Liver (tissue), 9 donors: Measurements from ENCODE around the gene TRIM26. TPM values are rescaled to one million over a fixed set of nuclear protein-coding genes. Genes with fewer than 3 reads are reported as not detected.
"Not testable (repeated sequence)": the region's sequence is repeated elsewhere in the genome, so short reads cannot be mapped to it uniquely, and the experiment has no call there.

Experiments
- DNase-seq: peaks from one replicate; pipeline ENCODE4 v3.0.0-alpha.2; 2017; ENCODE audit warnings: low spot score
- H3K27ac ChIP-seq, 2 donors: one replicate each; pipeline ENCODE4 v1.7.0; 2013; ENCODE audit warnings: inconsistent platforms in 2 of 2, low read length in 2 of 2, control low read depth in 1 of 2, low read depth in 1 of 2, mild to moderate bottlenecking in 1 of 2
- H3K27me3 ChIP-seq, 4 donors: one replicate each; pipeline versions ENCODE4 v1.6.1 to v1.7.0; 2013; ENCODE audit warnings: low read length in 3 of 4, inconsistent platforms in 1 of 4, mild to moderate bottlenecking in 1 of 4, moderate library complexity in 1 of 4; ENCODE audit not compliant: control insufficient read depth in 4 of 4, insufficient read depth in 4 of 4
- H3K36me3 ChIP-seq, 4 donors: one replicate each; pipeline versions ENCODE4 v1.6.1 to v1.7.0; 2013; ENCODE audit warnings: low read length in 3 of 4, mild to moderate bottlenecking in 3 of 4, low read depth in 1 of 4, moderate library complexity in 1 of 4; ENCODE audit not compliant: control insufficient read depth in 4 of 4, insufficient read depth in 3 of 4
- H3K4me1 ChIP-seq, 4 donors: one replicate each; pipeline versions ENCODE4 v1.6.1 to v1.7.0; 2013; ENCODE audit warnings: low read length in 3 of 4, mild to moderate bottlenecking in 3 of 4, moderate library complexity in 1 of 4; ENCODE audit not compliant: control insufficient read depth in 4 of 4, insufficient read depth in 4 of 4
- H3K4me3 ChIP-seq, 3 donors: one replicate each; pipeline versions ENCODE4 v1.6.1 to v1.7.0; 2013; ENCODE audit warnings: low read length in 3 of 3, control low read depth in 1 of 3, low read depth in 1 of 3, mild to moderate bottlenecking in 1 of 3
- H3K9ac ChIP-seq, 2 donors: one replicate each; pipeline ENCODE4 v1.7.0; 2013; ENCODE audit warnings: low read length in 2 of 2, mild to moderate bottlenecking in 2 of 2, moderate library complexity in 2 of 2, control low read depth in 1 of 2, low read depth in 1 of 2
- H3K9me3 ChIP-seq, 4 donors: one replicate each; pipeline versions ENCODE4 v1.6.1 to v1.7.0; 2013; ENCODE audit warnings: low read length in 3 of 4; ENCODE audit not compliant: control insufficient read depth in 4 of 4
- EGR1 ChIP-seq, 2 donors: IDR thresholded peaks; 2 replicates each; pipeline ENCODE4 v1.6.1; 2016 to 2018; ENCODE audit warnings: antibody characterized with exemption in 2 of 2, low read depth in 2 of 2
- FOXA1 ChIP-seq: IDR thresholded peaks from 2 replicates; pipeline ENCODE4 v1.6.1; 2016; ENCODE audit warnings: antibody characterized with exemption
- FOXA2 ChIP-seq: IDR thresholded peaks from 2 replicates; pipeline ENCODE4 v1.6.1; 2016; ENCODE audit warnings: antibody characterized with exemption
- GABPA ChIP-seq, 2 donors: IDR thresholded peaks in 1 of 2; conservative IDR thresholded peaks in 1 of 2; 2 replicates each; pipeline ENCODE4 v1.6.1; 2016; ENCODE audit warnings: antibody characterized with exemption in 2 of 2, mild to moderate bottlenecking in 1 of 2, moderate library complexity in 1 of 2
- HNF4A ChIP-seq, 2 donors: conservative IDR thresholded peaks; 2 replicates each; pipeline ENCODE4 v1.6.1; 2016; ENCODE audit warnings: antibody characterized with exemption in 2 of 2, mild to moderate bottlenecking in 2 of 2
- HNF4G ChIP-seq: IDR thresholded peaks from 2 replicates; pipeline ENCODE4 v1.6.1; 2016; ENCODE audit warnings: antibody characterized with exemption
- JUND ChIP-seq, 2 donors: IDR thresholded peaks; 2 replicates each; pipeline ENCODE4 v1.6.1; 2016; ENCODE audit warnings: antibody characterized with exemption in 2 of 2
- NR2F2 ChIP-seq: IDR thresholded peaks from 2 replicates; pipeline ENCODE4 v1.6.1; 2016; ENCODE audit warnings: antibody characterized with exemption
- RAD21 ChIP-seq, 2 donors: IDR thresholded peaks; 2 replicates each; pipeline ENCODE4 v1.6.1; 2016; ENCODE audit warnings: antibody characterized with exemption in 2 of 2, mild to moderate bottlenecking in 2 of 2
- RXRA ChIP-seq, 2 donors: IDR thresholded peaks; 2 replicates each; pipeline ENCODE4 v1.6.1; 2017 to 2018; ENCODE audit warnings: antibody characterized with exemption in 2 of 2, mild to moderate bottlenecking in 1 of 2
- SP1 ChIP-seq: IDR thresholded peaks from 2 replicates; pipeline ENCODE4 v1.6.1; 2018; ENCODE audit warnings: antibody characterized with exemption, mild to moderate bottlenecking
- TAF1 ChIP-seq: conservative IDR thresholded peaks from 2 replicates; pipeline ENCODE4 v1.6.1; 2016; ENCODE audit warnings: antibody characterized with exemption, mild to moderate bottlenecking
- WGBS: extraction: QIAGEN DNeasy Blood & Tissue Kit; methylation state at CpG from one replicate; pipeline ENCODE4 v1.1.7; 2013; 5-methylcytosine and 5-hydroxymethylcytosine counted together
- polyA plus RNA-seq, 2 donors: library from polyadenylated mRNA; stranded (reverse) in 1 of 2; unstranded in 1 of 2; fragments of 200-250 nt in 1 of 2; fragments of >200 nt in 1 of 2; fragmentation: Nextera tagmentation in 1 of 2; extraction: Ambion mirVana in 1 of 2; gene quantifications; one replicate each; pipeline versions ENCODE4 v1.2.1 to v1.2.3, GENCODE V29; 2013 to 2015
- total RNA-seq, 2 donors: library from RNA; depleted of rRNA; stranded (reverse); fragments of >200 nt; gene quantifications; one replicate each; pipeline ENCODE4 v1.2.3, GENCODE V29; 2014
- TF ChIP-seq, protein P1 (sequence below): IDR thresholded peaks from 2 replicates; pipeline ENCODE4 v1.6.1; 2016; ENCODE audit warnings: antibody characterized with exemption
- TF ChIP-seq, protein P2 (sequence below): IDR thresholded peaks from 2 replicates; pipeline ENCODE4 v1.6.1; 2016; ENCODE audit warnings: antibody characterized with exemption
- TF ChIP-seq, protein P3 (sequence below): IDR thresholded peaks from 2 replicates; pipeline ENCODE4 v1.6.1; 2016; ENCODE audit warnings: antibody characterized with exemption
- TF ChIP-seq, protein P4 (sequence below): IDR thresholded peaks from 2 replicates; pipeline ENCODE4 v1.6.1; 2016; ENCODE audit warnings: antibody characterized with exemption, mild to moderate bottlenecking
- TF ChIP-seq, protein P5 (sequence below): fragments of 150-350 bp; IDR thresholded peaks from 2 replicates; pipeline ENCODE4 v1.5.1; 2017; ENCODE audit warnings: improper control_type of control experiment, low read depth, low read length; ENCODE audit not compliant: missing input control
- donor health status: healthy.
- donor health status: healthy.
- donor health status: healthy.
- donor health status: healthy.
- donor health status: healthy.

The TRIM26 gene
- total and polyA plus RNA-seq, 4 donors, result 14.9 to 50.1 (median 23.9) TPM

DNA sequence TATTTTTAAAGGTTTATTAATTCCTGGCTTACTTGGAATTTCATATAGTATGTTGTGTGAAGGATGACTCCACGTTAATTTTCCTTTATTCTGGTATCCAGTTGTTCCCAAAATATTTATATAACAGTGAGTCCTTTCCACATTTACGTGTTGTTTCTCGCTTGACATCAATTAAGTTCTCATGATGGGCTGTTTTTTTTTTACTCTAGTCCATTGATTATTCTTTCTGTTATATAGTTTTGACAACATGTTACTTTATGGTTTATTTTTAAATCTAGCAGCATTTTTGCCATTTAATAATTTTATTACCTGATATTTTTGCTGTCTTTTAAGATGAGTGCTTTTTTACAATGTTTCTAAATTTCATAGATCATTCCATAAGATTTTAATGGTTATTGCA is 70.5 kb downstream of the TRIM26 start (continued):
- TF ChIP-seq SP1 (no peak), FOXA2 (no peak)
- TF ChIP-seq, protein P1, sequence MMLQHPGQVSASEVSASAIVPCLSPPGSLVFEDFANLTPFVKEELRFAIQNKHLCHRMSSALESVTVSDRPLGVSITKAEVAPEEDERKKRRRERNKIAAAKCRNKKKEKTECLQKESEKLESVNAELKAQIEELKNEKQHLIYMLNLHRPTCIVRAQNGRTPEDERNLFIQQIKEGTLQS, result no peak
- TF ChIP-seq, protein P2, sequence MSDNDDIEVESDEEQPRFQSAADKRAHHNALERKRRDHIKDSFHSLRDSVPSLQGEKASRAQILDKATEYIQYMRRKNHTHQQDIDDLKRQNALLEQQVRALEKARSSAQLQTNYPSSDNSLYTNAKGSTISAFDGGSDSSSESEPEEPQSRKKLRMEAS, result no peak

DNA sequence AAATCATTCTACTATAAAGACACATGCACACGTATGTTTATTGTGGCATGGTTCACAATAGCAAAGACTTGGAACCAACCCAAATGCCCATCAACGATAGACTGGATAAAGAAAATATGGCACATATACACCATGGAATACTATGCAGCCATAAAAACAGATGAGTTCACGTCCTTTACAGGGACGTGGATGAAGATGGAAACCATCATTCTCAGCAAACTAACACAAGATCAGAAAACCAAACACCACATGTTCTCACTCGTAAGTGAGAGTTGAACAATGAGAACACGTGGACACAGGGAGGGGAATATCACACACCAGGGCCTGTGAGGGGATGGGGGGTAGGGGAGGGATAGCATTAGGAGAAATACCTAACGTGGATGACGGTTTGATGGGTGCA is 73.0 kb downstream of the TRIM26 start:
- not testable (repeated sequence) for H3K36me3 ChIP-seq, H3K4me3 ChIP-seq, H3K4me1 ChIP-seq, H3K27ac ChIP-seq, DNase-seq, H3K9ac ChIP-seq, H3K9me3 ChIP-seq
- peaks cover 0 to 12% (median 0%) of the 10 kb centered on the region in 4 donors for H3K27me3 ChIP-seq
- WGBS, result 83% methylated on average over 8 of the region's 8 CpGs

DNA sequence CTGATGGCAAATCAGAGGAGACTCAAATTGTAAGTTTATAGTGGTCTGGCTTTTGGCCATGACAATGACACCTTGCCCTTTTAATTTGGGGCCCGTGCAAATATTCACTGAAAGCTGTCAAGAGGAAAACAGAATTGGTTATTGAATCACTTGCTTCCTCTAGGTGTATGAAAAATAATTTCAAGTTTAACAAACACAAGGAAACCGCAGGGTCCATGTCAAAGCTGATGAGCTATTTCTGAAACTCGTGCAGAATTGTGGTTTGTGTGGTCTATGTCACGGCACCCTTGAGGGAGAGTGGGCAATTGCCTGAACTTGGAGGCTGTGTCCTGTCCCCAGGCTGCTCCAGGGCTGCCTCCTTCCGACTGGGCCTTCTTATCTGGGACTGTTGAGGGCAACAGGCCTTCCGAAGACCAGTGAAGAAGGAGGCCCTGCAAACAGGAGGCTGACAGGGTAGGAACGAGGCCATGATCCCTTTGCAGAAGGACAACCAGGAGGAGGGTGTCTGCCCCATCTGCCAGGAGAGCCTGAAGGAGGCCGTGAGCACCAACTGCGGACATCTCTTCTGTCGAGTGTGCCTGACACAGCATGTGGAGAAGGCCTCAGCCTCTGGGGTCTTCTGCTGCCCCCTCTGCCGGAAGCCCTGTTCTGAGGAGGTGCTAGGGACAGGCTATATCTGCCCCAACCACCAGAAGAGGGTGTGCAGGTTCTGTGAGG is 76.5 kb downstream of the TRIM26 start:
- Histone ChIP-seq H3K9me3 (no peaks in the 10 kb centered on the region), H3K9ac (no peak overlapping the region), H3K27me3 (peaks cover 0 to 12% (median 0%) of the 10 kb centered on the region in 4 donors), H3K4me1 (no peaks in the 10 kb centered on the region), H3K4me3 (no peak overlapping the region), H3K36me3 (no peaks in the 10 kb centered on the region), H3K27ac (no peak overlapping the region)
- DNase-seq, result no peak
- TF ChIP-seq EGR1 (IDR thresholded peaks at IDR 0.05; ENCODE audit: low read depth in 2 of 2), result no peak
- TF ChIP-seq, protein P1, result no peak
- TF ChIP-seq RXRA (IDR thresholded peaks at IDR 0.05), result no peak
- TF ChIP-seq RAD21 (IDR thresholded peaks at IDR 0.05), result no peak
- no peak for TF ChIP-seq NR2F2
- TF ChIP-seq, protein P3, sequence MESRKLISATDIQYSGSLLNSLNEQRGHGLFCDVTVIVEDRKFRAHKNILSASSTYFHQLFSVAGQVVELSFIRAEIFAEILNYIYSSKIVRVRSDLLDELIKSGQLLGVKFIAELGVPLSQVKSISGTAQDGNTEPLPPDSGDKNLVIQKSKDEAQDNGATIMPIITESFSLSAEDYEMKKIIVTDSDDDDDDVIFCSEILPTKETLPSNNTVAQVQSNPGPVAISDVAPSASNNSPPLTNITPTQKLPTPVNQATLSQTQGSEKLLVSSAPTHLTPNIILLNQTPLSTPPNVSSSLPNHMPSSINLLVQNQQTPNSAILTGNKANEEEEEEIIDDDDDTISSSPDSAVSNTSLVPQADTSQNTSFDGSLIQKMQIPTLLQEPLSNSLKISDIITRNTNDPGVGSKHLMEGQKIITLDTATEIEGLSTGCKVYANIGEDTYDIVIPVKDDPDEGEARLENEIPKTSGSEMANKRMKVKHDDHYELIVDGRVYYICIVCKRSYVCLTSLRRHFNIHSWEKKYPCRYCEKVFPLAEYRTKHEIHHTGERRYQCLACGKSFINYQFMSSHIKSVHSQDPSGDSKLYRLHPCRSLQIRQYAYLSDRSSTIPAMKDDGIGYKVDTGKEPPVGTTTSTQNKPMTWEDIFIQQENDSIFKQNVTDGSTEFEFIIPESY, result no peak
- TF ChIP-seq JUND (IDR thresholded peaks at IDR 0.05), result no peak
- TF ChIP-seq FOXA1, result no peak
- TF ChIP-seq, protein P4, sequence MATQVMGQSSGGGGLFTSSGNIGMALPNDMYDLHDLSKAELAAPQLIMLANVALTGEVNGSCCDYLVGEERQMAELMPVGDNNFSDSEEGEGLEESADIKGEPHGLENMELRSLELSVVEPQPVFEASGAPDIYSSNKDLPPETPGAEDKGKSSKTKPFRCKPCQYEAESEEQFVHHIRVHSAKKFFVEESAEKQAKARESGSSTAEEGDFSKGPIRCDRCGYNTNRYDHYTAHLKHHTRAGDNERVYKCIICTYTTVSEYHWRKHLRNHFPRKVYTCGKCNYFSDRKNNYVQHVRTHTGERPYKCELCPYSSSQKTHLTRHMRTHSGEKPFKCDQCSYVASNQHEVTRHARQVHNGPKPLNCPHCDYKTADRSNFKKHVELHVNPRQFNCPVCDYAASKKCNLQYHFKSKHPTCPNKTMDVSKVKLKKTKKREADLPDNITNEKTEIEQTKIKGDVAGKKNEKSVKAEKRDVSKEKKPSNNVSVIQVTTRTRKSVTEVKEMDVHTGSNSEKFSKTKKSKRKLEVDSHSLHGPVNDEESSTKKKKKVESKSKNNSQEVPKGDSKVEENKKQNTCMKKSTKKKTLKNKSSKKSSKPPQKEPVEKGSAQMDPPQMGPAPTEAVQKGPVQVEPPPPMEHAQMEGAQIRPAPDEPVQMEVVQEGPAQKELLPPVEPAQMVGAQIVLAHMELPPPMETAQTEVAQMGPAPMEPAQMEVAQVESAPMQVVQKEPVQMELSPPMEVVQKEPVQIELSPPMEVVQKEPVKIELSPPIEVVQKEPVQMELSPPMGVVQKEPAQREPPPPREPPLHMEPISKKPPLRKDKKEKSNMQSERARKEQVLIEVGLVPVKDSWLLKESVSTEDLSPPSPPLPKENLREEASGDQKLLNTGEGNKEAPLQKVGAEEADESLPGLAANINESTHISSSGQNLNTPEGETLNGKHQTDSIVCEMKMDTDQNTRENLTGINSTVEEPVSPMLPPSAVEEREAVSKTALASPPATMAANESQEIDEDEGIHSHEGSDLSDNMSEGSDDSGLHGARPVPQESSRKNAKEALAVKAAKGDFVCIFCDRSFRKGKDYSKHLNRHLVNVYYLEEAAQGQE, result no peak
- no peak for TF ChIP-seq GABPA (IDR thresholded peaks at IDR 0.05 in 1 of 2, conservative IDR thresholded peaks at IDR 0.05 in 1 of 2)
- TF ChIP-seq TAF1, result no peak
- TF ChIP-seq, protein P2, result no peak
- TF ChIP-seq HNF4A (conservative IDR thresholded peaks at IDR 0.05), result no peak
- TF ChIP-seq, protein P5, sequence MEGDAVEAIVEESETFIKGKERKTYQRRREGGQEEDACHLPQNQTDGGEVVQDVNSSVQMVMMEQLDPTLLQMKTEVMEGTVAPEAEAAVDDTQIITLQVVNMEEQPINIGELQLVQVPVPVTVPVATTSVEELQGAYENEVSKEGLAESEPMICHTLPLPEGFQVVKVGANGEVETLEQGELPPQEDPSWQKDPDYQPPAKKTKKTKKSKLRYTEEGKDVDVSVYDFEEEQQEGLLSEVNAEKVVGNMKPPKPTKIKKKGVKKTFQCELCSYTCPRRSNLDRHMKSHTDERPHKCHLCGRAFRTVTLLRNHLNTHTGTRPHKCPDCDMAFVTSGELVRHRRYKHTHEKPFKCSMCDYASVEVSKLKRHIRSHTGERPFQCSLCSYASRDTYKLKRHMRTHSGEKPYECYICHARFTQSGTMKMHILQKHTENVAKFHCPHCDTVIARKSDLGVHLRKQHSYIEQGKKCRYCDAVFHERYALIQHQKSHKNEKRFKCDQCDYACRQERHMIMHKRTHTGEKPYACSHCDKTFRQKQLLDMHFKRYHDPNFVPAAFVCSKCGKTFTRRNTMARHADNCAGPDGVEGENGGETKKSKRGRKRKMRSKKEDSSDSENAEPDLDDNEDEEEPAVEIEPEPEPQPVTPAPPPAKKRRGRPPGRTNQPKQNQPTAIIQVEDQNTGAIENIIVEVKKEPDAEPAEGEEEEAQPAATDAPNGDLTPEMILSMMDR, result no peak
- no peak for TF ChIP-seq SP1
- no peak for TF ChIP-seq FOXA2
- TF ChIP-seq HNF4G, result no peak
- 79% methylated on average over 11 of the region's 11 CpGs for WGBS
